ENCODE results near the gene HUNK.

DNA sequence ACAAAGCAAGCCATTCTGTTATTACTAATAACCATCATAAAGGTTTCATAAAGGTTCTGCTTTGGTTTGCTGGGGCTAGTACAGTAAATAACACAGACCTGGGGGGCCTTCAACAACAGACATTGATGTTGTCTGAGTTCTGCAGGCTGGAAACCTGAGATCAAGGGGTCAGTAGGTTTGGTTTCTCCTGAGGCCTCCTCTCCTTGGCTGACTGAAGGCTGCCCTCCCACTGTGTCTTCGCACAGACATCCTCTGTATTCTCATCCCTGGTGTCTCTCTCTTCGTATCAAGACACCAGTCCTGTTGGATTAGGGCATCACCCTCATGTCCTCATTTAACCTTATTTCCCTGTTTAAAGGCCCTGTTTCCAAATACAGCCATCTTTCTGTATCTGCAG is 37.3 kb downstream of the HUNK start:
- TF ChIP-seq CTCF (IDR thresholded peaks at IDR 0.05; ENCODE audit: insufficient read depth, low read depth, low read length) (no peak), EZH2 (IDR thresholded peaks at IDR 0.05; ENCODE audit: insufficient read depth, low read length) (no peak)

All from astrocyte (in vitro differentiated cells and primary cell).